SK-N-SH treated with all-trans-retinoic acid at 6 μM for 48 hours (cell line): ENCODE data around the gene HTR1D.

Source experiments
- CSDC2 ChIP-seq: fragments of 250-450 bp; sonication (Bioruptor Pico); IDR thresholded peaks from 2 replicates; pipeline ENCODE4 v1.5.0; 2020; ENCODE audit warnings: mild to moderate bottlenecking, moderate library complexity
- ESRRG ChIP-seq: fragments of 250-450 bp; sonication (Bioruptor Pico); IDR thresholded peaks from 2 replicates; pipeline ENCODE4 v1.6.1; 2021; ENCODE audit warnings: mild to moderate bottlenecking
- RARB ChIP-seq: fragments of 250-450 bp; sonication (Bioruptor Pico); IDR thresholded peaks from 2 replicates; pipeline ENCODE4 v1.8.0; 2021; ENCODE audit warnings: mild to moderate bottlenecking, moderate library complexity
- SNAI2 ChIP-seq: fragments of 250-450 bp; sonication (Bioruptor Pico); IDR thresholded peaks from 2 replicates; pipeline ENCODE4 v1.5.0; 2020; ENCODE audit warnings: mild to moderate bottlenecking, moderate library complexity
- TCF4 ChIP-seq: fragments of 250-450 bp; sonication (Bioruptor Pico); IDR thresholded peaks from 2 replicates; pipeline ENCODE4 v1.8.0; 2021; ENCODE audit warnings: mild to moderate bottlenecking, moderate library complexity, borderline replicate concordance
- TF ChIP-seq, protein P1 (sequence below): fragments of 250-450 bp; sonication (Bioruptor Pico); IDR thresholded peaks from 2 replicates; pipeline ENCODE4 v1.5.1; 2020; ENCODE audit warnings: low read depth, mild to moderate bottlenecking, moderate library complexity

DNA sequence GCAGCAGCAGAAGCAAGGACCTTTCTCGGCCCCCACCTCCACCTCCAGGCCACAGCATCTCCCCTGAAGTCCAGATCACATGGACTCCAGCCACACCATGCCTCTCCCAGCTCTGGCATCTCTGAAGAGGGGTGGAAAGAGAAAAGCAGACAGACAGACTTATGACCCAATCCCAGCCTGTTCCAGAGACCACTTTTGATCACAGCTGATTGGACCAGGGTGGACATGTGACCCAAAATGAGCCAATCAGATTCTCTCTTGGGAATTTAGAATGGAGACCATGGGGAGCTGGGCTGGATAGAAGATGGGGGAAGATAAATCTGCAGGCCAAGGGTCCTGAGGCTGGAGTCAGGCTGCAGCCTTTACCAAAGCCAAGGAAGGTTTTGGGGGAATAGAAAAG lies 16.4 kb downstream of the HTR1D start:
- TF ChIP-seq TCF4 (CRISPR knock-in tag) = no peak
- TF ChIP-seq SNAI2 (CRISPR knock-in tag) = no peak
- no peak for TF ChIP-seq ESRRG
- TF ChIP-seq, protein P1, sequence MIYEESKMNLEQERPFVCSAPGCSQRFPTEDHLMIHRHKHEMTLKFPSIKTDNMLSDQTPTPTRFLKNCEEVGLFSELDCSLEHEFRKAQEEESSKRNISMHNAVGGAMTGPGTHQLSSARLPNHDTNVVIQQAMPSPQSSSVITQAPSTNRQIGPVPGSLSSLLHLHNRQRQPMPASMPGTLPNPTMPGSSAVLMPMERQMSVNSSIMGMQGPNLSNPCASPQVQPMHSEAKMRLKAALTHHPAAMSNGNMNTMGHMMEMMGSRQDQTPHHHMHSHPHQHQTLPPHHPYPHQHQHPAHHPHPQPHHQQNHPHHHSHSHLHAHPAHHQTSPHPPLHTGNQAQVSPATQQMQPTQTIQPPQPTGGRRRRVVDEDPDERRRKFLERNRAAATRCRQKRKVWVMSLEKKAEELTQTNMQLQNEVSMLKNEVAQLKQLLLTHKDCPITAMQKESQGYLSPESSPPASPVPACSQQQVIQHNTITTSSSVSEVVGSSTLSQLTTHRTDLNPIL (CRISPR knock-in tag) = no peak
- no peak for TF ChIP-seq RARB (CRISPR knock-in tag)
- TF ChIP-seq CSDC2 = no peak
